NCI-H460 (cell line): ENCODE measurements around the gene WFDC2. TPM values are rescaled to one million over a fixed set of nuclear protein-coding genes. Genes with fewer than 3 reads are reported as not detected.

ENCODE experiments used
- DNase-seq: peaks from one replicate; pipeline ENCODE4 v3.0.0-alpha.2; 2016; ENCODE audit warnings: low read depth; ENCODE audit errors: extremely low read depth
- total RNA-seq: library from RNA; depleted of rRNA; stranded (reverse); fragments of >200 nt; shearing (Covaris generic); gene quantifications from 2 replicates; pipeline ENCODE4 v1.2.3, GENCODE V29; 2014

The WFDC2 gene
- total RNA-seq, 1 experiment from 2014 or later = not detected

DNA sequence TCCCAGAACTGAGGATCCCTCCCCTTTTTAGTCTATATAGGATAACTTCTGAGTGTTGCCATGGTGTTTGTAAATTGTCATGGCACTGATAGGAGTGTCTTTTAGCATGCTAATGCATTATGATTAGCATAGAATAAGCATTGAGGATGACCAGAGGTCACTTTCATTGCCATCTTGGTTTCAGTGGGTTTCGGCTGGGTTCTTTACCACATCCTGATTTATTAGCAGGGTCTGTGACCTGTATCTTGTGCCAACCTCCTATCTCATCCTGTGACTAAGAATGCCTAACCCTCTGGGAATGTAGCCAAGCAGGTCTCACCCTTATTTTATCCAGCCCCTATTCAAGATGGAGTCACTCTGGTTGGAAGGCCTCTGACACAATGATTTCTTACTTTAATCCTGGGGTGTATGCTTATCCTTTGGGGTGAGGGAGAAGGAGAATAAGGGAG, 19.6 kb downstream of the WFDC2 start:
- no peak for DNase-seq

DNA sequence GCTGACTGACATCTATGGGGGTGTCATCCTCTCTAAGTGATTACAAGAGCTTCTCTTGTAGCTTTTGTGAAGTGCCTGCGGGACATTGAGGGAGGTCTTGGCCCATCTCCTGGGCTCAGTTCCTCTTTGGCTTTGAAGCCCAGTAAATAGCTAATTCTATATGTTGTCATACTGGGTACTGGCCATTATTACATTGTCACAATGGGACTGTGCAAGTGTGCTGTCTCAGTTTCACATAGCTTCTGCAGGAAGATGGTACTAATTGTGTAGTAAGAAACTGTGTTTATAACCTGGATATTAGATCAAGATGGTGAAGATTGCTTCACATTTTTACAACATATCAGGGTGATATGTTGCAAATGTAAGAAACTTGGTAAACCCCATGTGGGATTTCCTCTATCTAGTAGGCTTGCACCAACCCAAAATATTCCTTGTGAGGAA, 26.0 kb downstream of the WFDC2 start:
- no peak for DNase-seq

DNA sequence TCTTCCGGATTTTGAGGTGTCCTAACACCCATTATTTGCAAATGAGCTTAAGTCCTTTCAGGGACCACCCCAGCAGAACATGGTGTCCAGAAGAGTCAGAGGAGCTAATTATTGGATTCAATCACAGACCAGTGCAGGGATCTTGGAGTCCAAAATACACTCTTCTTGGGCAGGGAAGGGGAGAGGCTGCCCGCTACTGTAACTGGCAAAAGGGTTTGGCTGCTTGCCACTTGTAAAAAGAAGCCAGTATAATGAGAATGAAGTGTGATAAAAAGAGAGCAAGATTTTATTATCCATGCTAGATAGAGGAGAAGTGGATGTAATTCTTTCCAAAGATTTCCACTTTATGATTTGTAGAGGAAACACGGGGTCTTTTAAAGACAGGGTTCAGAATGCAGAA, 26.6 kb downstream of the WFDC2 start:
- no peak for DNase-seq

DNA sequence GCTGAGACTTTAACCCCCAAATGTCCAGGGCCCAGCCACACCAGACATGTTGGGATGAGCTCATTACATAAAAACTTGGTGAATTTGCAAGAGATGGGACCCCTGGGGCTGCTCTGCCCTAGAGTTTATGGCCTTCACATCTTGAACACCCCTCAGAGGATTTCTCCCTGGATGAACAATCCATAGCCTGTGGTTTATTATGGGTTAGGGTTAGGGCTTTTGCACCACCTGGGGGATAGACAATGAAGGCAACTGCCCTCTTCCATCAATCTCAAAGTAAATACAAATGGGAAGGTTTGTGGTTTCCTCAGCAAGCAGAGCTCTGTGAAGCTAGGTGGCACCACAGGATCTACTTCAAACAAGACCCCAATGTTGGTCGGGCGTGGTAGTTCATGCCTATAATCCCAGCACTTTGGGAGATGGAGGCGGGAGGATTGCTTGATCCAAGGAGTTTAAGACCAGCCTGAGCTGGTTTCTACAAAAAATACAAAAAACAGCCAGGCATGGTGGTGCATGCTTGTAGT, 28.5 kb downstream of the WFDC2 start:
- DNase-seq = no peak

DNA sequence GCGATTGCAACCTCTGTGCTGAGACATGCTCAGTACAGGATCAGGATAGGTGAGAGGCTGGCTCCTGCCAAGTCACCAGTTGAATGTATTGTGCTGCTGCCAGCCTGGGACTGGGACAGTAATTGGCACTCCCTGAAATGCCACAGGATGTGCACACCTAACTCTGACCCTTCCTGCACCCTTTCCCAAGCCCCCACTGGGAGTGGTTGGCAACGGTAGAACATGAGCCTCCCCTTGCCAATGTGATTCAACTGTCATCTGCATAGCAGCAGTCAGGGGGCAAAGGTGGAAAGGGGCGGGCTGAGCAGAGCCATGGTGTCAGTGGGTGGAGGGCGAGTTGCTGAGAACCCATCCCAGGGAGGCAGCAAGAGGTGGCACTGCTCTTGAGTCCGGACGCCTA, 30.5 kb downstream of the WFDC2 start:
- no peak for DNase-seq

DNA sequence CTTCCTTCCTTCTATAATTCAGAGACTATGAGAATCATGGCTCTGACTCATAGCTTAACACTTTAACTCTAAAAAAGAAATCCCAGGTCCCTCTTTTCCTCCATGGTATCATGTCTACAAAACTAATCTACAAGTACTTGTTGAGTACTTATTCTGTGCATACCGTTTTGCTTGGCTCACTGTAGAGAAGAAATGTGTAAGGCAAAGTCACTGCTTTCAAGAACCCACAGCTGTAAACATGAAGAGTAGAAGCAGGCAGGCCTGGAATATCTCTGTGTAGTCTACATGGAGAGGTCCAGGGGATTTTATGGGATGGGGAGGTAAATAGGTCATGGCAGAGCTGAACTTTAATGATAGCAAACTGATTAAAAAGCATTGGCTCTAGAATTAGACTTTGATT, 32.0 kb downstream of the WFDC2 start:
- DNase-seq = no peak

DNA sequence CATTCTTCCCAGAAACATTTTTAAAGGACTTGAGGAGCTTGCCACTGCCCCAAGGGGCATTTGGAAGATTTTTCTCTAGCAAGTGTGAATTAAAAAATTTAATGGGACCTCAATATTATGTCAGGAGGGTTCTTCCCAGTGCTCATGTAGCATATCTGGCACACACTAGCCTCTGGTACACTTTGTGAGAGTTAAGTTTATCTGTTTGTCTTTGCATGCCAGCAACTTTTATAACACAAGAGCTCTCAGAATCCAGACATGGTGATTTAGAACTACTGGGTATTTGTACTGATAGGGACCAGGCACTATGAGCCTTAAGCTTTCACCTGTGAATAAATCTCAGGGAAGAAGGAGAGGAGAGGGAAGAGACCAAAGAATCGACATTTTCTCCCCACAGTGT, 33.0 kb downstream of the WFDC2 start:
- DNase-seq = no peak

DNA sequence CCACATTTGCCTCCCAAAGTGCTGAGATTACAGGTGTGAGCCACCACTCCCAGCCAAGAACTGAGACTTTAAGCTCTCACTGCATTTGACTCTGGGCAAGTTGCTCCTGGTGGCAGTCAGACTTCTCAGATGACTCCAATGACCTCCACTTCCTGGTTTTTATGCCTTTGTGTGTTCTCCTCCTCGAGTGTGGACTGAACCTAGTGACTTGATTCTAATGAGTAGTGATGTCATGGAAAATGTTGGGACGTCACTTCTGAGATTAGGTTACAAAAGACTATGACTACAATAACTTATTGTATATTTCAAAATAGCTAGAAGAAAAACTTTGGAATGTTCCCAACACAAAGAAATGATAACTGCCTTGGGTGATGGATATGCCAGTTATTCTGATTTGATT, 33.9 kb downstream of the WFDC2 start:
- no peak for DNase-seq

DNA sequence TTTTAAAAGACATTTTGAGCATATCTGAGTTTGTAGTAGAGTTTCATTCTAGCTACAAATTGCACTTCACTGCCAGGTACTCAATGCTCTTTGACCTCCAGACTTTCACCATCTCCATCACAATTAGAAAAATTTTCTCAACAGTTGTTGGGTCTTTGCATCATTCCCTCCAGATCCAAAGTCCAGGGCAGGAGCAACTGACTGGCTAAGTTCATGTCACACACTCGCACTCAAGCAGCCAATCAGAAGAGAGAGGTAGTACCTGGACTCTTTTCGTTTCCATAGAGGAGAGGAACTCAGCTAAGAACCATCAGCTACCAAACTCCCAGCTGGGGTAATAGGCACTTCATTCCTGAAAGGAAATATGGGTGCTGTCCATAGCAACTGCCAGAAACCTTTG, 36.8 kb downstream of the WFDC2 start:
- no peak for DNase-seq

DNA sequence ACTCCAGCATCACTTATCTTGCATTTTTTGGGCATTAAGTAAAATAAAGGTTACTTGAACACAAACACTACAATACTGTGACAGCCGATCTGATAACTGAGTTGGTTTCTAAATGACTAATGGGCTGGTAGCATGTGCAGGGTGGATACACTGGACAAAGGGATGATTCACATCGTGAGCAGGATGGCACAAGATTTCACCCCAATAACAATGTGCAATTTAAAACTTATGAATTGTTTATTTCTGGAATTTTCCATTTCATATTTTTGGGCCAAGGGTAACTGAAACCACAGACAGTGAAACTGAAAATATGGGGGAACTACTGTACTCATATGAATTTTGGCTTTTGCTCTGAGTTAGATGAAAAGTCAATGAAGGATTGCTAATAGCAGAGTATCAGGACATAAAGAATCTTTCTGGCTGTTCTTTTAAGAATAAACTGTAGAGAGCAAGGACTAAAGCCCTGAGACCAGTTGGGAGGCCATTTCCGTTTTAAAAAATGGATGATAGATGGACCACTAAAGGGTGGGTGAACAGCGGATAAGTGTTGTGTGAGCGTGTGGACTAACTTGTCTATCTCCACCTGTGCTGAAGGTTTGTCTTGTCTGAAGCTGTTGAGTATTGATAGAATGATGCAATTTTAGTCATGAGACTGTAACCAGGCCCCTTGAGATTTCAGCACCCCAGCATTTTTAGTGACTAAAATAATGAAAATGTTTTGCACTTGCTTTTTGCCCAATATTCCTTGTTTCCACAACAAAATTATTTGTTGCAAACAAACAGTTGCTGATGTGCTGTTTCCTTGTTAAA, 37.7 kb downstream of the WFDC2 start:
- DNase-seq = no peak

DNA sequence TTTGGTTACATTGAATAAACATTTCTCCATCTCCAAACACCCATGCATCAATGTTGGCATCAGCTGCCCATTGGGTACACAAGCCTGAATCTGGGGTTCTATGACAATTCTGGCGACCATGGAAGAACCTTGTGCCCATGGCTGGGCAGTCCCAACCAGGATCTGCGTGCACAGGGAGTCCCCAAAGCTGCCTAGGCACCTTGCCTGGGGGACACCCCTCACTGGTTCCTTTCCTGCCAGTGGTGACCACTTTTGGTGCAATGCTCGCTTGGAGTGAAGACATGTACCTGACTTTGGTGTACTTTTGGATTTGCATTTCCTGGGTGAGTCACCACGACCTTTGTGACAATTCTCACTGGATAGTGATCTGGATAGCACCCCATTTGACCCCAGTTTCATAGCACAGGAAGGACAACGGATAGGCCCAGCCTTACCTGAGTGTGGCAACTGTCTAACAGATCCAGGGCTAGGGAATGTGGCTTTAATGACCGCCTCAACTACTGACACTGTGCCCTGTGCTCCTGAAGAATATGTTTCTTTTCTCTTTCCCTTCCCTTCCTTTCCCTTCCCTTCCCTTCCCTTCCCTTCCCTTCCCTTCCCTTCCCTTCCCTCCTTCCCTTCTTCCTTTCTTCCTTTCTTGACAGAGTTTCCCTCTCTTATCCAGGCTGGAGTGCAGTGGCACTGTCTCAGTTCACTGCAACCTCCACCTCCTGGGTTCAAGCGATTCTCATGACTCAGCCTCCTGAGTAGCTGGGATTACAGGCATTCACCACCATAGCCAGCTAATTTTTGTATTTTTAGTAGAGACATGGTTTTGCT, 38.7 kb downstream of the WFDC2 start:
- no peak for DNase-seq

DNA sequence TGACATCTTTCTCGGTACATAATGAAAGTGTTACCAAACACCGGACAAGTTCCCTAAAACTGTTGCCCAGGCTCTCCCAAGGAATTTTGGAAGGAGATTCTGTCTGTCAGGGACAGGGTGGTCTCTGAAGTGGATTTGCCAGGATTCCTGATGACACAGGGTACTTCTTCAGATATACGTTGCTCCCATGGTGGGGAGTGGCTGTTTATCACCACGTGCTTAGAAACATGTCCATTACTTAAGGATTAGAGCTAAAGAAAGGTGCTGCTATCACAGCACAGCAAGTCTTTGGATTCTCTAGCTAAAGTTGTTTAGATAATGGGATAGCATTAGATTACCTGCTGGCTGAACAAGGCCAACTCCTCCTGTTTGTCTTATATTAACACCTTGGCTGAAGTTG, 39.5 kb downstream of the WFDC2 start:
- no peak for DNase-seq

DNA sequence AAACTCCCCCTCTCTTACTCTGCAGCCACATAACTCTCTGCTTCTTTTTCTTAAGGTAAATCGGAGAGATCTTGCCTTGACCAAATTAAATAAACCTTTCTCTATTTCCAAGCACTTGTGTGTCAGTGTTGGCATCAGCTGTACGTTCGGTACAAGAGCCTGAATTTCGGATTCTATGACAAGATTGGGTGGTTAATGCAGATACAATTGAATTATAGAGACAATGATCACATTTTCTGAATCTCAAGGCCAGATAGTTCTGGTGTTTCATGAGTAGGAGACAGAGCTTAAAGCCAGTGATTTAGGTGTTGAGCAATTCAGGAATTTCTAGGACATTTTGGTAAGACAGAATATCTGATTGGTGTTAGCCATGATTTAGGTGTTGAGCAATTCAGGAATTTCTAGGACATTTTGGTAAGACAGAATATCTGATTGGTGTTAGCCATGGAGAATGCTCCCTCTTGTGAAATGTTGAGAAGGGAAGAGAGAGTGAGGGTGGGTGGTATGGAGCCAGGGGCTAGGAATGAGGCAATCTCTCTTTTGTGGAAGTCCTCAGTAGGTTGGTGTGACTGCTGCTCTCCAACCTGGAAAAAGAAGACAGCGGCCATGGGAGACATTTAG, 40.8 kb downstream of the WFDC2 start:
- no peak for DNase-seq

DNA sequence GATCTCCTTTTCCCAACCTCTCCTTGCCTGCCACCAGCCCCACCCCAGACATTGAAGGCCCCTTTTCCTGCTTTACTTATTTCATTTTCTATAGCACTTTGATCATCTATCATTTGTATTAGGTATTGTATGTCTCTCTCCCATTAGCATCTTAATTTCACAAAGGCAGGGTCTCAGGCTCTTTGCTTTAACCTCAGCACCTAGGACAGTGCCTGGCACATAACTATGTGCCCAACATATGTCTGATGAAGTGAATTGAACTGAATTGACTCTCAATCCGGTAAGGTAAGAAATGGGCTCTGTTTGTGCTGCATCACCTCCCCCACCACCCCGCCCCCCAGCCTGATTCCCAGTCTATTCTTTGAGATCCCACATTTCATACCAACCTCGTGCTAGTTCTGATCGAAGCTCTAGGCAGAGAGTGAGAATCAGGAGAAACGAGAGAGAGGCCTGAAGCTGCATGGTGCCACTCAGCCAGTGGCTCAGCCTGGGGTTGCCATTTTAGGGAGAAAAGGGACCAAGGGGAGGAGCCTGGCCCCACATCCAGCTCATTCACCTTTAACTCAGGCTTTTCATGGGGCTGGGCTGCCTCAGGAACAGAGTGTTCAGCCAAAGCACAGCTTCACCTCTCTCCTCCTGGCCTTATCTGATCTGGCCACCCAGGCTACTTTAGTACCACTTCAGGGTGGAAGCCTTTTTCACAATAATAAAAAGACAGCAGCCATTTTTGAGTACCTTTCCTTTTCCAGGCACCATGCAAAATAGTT, 45.8 kb downstream of the WFDC2 start, which contains the start of gene SPINT3:
SPINT3 (minus strand) TSS at position 476 of the 767 bp plus-strand sequence; CDS start at position 462, 14 bp downstream.
- no peak for DNase-seq

DNA sequence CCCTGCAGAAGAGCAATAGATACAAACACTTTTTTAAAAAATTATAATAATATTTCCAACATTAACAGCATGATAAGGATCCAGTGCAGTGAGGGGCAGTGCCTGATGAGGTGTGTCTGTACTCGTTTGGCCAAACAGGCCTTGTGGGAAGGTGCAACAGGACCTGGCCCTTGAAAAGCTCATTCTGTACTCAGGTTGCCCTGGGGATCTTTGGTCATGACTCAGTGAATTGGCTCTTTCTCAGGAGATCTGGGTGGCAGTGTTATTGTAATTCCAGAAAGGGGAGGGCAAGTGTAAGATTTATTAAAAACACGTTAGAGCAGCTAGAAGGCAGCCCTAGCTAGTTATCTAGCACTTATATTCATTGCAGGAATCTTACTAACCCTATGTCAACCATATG, 48.7 kb downstream of the WFDC2 start:
- DNase-seq = no peak

DNA sequence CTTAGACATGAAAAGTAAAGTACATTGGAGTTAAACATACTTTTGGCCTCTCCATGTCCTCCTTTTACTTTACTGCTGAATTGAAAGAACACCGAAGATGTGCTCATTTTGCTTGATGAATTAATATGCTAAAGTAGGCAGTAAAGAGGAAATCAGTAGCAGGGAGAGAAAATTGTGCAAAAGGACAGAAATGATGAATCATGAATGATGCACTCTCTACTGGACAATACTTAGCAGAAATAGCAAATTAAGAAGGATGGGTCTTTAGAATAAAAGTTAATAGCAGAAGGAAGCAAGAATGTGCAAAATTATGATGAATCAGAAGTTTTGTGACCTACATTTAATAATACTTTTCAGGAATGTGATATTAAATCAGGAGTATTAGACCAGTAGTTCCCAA, 54.3 kb downstream of the WFDC2 start:
- DNase-seq = no peak

DNA sequence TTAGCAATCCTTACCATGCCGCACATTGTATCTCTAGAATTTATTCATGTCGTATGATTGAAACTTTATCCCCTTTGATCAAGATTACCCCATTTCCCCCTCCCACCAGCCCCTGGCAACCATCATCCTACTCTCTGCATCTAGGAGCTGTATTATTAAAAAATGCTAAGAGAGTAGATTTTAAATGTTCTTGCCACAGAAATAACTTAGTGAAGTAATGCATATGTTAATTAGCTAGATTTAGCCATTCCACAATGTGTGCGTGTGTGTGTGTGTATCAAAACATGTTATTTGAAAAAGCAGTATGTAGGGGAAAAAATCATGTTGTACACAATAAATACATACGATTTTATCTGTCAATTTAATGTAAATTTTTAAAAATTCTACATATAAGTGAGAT, 57.7 kb downstream of the WFDC2 start:
- no peak for DNase-seq
